HG03457 (cell line): ENCODE measurements around the gene CTDSPL.

Source experiments
- ATAC-seq: cut with Tn5 transposase; IDR thresholded peaks from one replicate; pipeline ENCODE4 v1.9.1; 2021; ENCODE audit warnings: moderate number of reproducible peaks; ENCODE audit not compliant: unreplicated experiment

CTDSPL gene

GRCh38 chr3:37890522-37890921 lies 28.8 kb downstream of the CTDSPL start:
- ATAC-seq, result no peak

- no peak for ATAC-seq
Measured at GRCh38 chr3:37891227-37891626, 29.5 kb downstream of the CTDSPL start.

GRCh38 chr3:37892927-37893600 lies 31.4 kb downstream of the CTDSPL start:
- no peak for ATAC-seq

- no peak for ATAC-seq
Measured at GRCh38 chr3:37896827-37897226, 35.1 kb downstream of the CTDSPL start.

- ATAC-seq, result no peak
Measured at GRCh38 chr3:37897763-37898162, 36.1 kb downstream of the CTDSPL start.

GRCh38 chr3:37898424-37898823 lies 36.7 kb downstream of the CTDSPL start:
- no peak for ATAC-seq

- peak; percentile 63 for ATAC-seq
Measured at GRCh38 chr3:37899101-37899707, 37.5 kb downstream of the CTDSPL start.

GRCh38 chr3:37899711-37900306 lies 38.1 kb downstream of the CTDSPL start:
- no peak for ATAC-seq

- no peak for ATAC-seq
Measured at GRCh38 chr3:37901721-37902120, 40.0 kb downstream of the CTDSPL start.

- no peak for ATAC-seq
Measured at GRCh38 chr3:37902674-37903073, 41.0 kb downstream of the CTDSPL start.

GRCh38 chr3:37903320-37903719 lies 41.6 kb downstream of the CTDSPL start:
- no peak for ATAC-seq

- ATAC-seq, result no peak
Measured at GRCh38 chr3:37903734-37904133, 42.1 kb downstream of the CTDSPL start.

- ATAC-seq, result no peak
Measured at GRCh38 chr3:37904601-37905000, 42.9 kb downstream of the CTDSPL start.

GRCh38 chr3:37905346-37905745 lies 43.7 kb downstream of the CTDSPL start:
- no peak for ATAC-seq

- no peak for ATAC-seq
Measured at GRCh38 chr3:37905987-37906674, 44.5 kb downstream of the CTDSPL start.

- ATAC-seq, result no peak
Measured at GRCh38 chr3:37906734-37907282, 45.1 kb downstream of the CTDSPL start.

- no peak for ATAC-seq
Measured at GRCh38 chr3:37907371-37907770, 45.7 kb downstream of the CTDSPL start.

GRCh38 chr3:37907906-37908305 lies 46.2 kb downstream of the CTDSPL start:
- ATAC-seq, result peak; percentile 91

- ATAC-seq, result no peak
Measured at GRCh38 chr3:37909067-37909911, 47.6 kb downstream of the CTDSPL start.

GRCh38 chr3:37910671-37911400 lies 49.2 kb downstream of the CTDSPL start:
- no peak for ATAC-seq
